SU-DHL-6 (cell line): Measurements from ENCODE around the gene MLXIPL.

Source experiments
- CTCF ChIP-seq: fragments of 200-600 bp; sonication (generic); IDR thresholded peaks from one replicate; pipeline ENCODE4 v1.5.1; 2017; ENCODE audit warnings: antibody characterized with exemption, mild to moderate bottlenecking, low read length, moderate library complexity; ENCODE audit not compliant: insufficient read depth, poor library complexity, severe bottlenecking
- EZH2phosphoT487 ChIP-seq: fragments of 200-600 bp; sonication (generic), shearing (Covaris generic); conservative IDR thresholded peaks from 2 replicates; pipeline ENCODE4 v1.6.1; 2018; ENCODE audit warnings: mild to moderate bottlenecking, antibody characterized with exemption, low read length, moderate library complexity, mixed read lengths

- TF ChIP-seq EZH2phosphoT487 = no peak
- TF ChIP-seq CTCF = no peak
Observed at GRCh38 chr7:73612598-73613269, 11.6 kb downstream of the MLXIPL start.
